H1 (cell line): ENCODE measurements around the gene MRPL11. TPM values are rescaled to one million over a fixed set of nuclear protein-coding genes. Genes with fewer than 3 reads are reported as not detected.

Experiments used
- BCL11A ChIP-seq, 2 experiments: IDR thresholded peaks; one replicate each; pipeline ENCODE4 v1.6.1; 2011; ENCODE audit warnings: low read depth in 2 of 2, low read length in 2 of 2, mild to moderate bottlenecking in 2 of 2
- BRCA1 ChIP-seq: IDR thresholded peaks from 2 replicates; pipeline ENCODE4 v1.6.1; 2012; ENCODE audit warnings: low read depth, low read length, improper control_type of control experiment
- CHD1 ChIP-seq: IDR thresholded peaks from 2 replicates; pipeline ENCODE4 v1.6.1; 2012; ENCODE audit warnings: low read depth, low read length, improper control_type of control experiment
- CREB1 ChIP-seq: IDR thresholded peaks from 2 replicates; pipeline ENCODE4 v1.6.1; 2012; ENCODE audit warnings: inconsistent platforms
- EGR1 ChIP-seq: IDR thresholded peaks from 2 replicates; pipeline ENCODE4 v1.6.1; 2011; ENCODE audit warnings: low read depth, low read length, borderline replicate concordance
- EZH2 ChIP-seq: fragments of 200-600 bp; sonication (generic); IDR thresholded peaks from 2 replicates; pipeline ENCODE4 v1.7.1; 2012; ENCODE audit warnings: low read depth, mild to moderate bottlenecking, moderate library complexity, low read length, inconsistent platforms; ENCODE audit not compliant: severe bottlenecking
- FOSL1 ChIP-seq: IDR thresholded peaks from 2 replicates; pipeline ENCODE4 v1.6.1; 2011; ENCODE audit warnings: mild to moderate bottlenecking, low read depth, low read length, moderate library complexity; ENCODE audit not compliant: insufficient read depth
- GTF2F1 ChIP-seq: IDR thresholded peaks from 2 replicates; pipeline ENCODE4 v1.6.1; 2012; ENCODE audit warnings: low read depth, low read length, improper control_type of control experiment, borderline replicate concordance
- HDAC6 ChIP-seq: IDR thresholded peaks from one replicate; pipeline ENCODE4 v1.7.1; 2012; ENCODE audit warnings: low read depth, mild to moderate bottlenecking, inconsistent platforms, low read length, moderate library complexity
- JUN ChIP-seq: IDR thresholded peaks from 2 replicates; pipeline ENCODE4 v1.6.1; 2011; ENCODE audit warnings: low read depth, mild to moderate bottlenecking, improper control_type of control experiment, low read length
- NANOG ChIP-seq: IDR thresholded peaks from 2 replicates; pipeline ENCODE4 v1.6.1; 2011; ENCODE audit warnings: low read length, low read depth, mild to moderate bottlenecking, inconsistent platforms; ENCODE audit not compliant: insufficient read depth, poor library complexity, severe bottlenecking
- NRF1 ChIP-seq: IDR thresholded peaks from 2 replicates; pipeline ENCODE4 v1.6.1; 2011; ENCODE audit warnings: mild to moderate bottlenecking, low read depth, low read length, improper control_type of control experiment
- POLR2AphosphoS5 ChIP-seq: IDR thresholded peaks from 2 replicates; pipeline ENCODE4 v1.6.1; 2011; ENCODE audit warnings: low read depth, low read length
- RAD21 ChIP-seq, 2 experiments: IDR thresholded peaks in 1 of 2; conservative IDR thresholded peaks in 1 of 2; 2 replicates each; pipeline ENCODE4 v1.6.1; 2011; ENCODE audit warnings: low read depth in 2 of 2, low read length in 2 of 2, improper control_type of control experiment in 1 of 2, inconsistent platforms in 1 of 2, mild to moderate bottlenecking in 1 of 2, moderate library complexity in 1 of 2
- RFX5 ChIP-seq: IDR thresholded peaks from 2 replicates; pipeline ENCODE4 v1.6.1; 2011; ENCODE audit warnings: low read depth, low read length, improper control_type of control experiment, borderline replicate concordance
- RXRA ChIP-seq: IDR thresholded peaks from 2 replicates; pipeline ENCODE4 v1.6.1; 2011; ENCODE audit warnings: low read depth, mild to moderate bottlenecking, low read length, moderate library complexity; ENCODE audit not compliant: insufficient read depth
- SP2 ChIP-seq: IDR thresholded peaks from 2 replicates; pipeline ENCODE4 v1.6.1; 2012; ENCODE audit warnings: mild to moderate bottlenecking, low read length, inconsistent platforms
- SP4 ChIP-seq: IDR thresholded peaks from 2 replicates; pipeline ENCODE4 v1.6.1; 2012; ENCODE audit warnings: low read length, inconsistent platforms
- SRF ChIP-seq: IDR thresholded peaks from 2 replicates; pipeline ENCODE4 v1.6.1; 2011; ENCODE audit warnings: mild to moderate bottlenecking, low read depth, low read length, moderate library complexity
- TEAD4 ChIP-seq: IDR thresholded peaks from 2 replicates; pipeline ENCODE4 v1.6.1; 2012; ENCODE audit warnings: low read depth, low read length, inconsistent platforms, mixed read lengths
- ZNF274 ChIP-seq: IDR thresholded peaks from 2 replicates; pipeline ENCODE4 v1.7.0; 2012; ENCODE audit warnings: low read length, borderline replicate concordance; ENCODE audit errors: extremely low read depth
- polyA plus RNA-seq, 7 experiments: library from polyadenylated mRNA; depleted of rRNA in 3 of 7; stranded (reverse) in 5 of 7; unstranded in 2 of 7; fragments of >200 nt in 5 of 7; fragments of 200-250 nt in 2 of 7; gene quantifications; 1 replicate in 5 of 7; 2 replicates in 1 of 7; 4 replicates in 1 of 7; pipeline versions ENCODE4 v1.2.1 to v1.2.3, GENCODE V29; 2011 to 2013; ENCODE audit warnings: missing spikeins in 2 of 7, mixed read lengths in 2 of 7
- total RNA-seq: library from RNA; stranded (reverse); fragmentation: NEBNext Ultra II Directional; extraction: Animal tissue kit (Norgen Biotek cat#: 25700); gene quantifications from 2 replicates; pipeline ENCODE4 v1.2.1, GENCODE V29; 2021
- TF ChIP-seq, protein P1 (sequence below): IDR thresholded peaks from 2 replicates; pipeline ENCODE4 v1.6.1; 2012; ENCODE audit warnings: inconsistent platforms

The MRPL11 gene
- total and polyA plus RNA-seq, 2 of the 8 experiments (the other 6 are each of a cell fraction or from before 2014, with no cell fraction given) = 105 to 141 TPM

DNA sequence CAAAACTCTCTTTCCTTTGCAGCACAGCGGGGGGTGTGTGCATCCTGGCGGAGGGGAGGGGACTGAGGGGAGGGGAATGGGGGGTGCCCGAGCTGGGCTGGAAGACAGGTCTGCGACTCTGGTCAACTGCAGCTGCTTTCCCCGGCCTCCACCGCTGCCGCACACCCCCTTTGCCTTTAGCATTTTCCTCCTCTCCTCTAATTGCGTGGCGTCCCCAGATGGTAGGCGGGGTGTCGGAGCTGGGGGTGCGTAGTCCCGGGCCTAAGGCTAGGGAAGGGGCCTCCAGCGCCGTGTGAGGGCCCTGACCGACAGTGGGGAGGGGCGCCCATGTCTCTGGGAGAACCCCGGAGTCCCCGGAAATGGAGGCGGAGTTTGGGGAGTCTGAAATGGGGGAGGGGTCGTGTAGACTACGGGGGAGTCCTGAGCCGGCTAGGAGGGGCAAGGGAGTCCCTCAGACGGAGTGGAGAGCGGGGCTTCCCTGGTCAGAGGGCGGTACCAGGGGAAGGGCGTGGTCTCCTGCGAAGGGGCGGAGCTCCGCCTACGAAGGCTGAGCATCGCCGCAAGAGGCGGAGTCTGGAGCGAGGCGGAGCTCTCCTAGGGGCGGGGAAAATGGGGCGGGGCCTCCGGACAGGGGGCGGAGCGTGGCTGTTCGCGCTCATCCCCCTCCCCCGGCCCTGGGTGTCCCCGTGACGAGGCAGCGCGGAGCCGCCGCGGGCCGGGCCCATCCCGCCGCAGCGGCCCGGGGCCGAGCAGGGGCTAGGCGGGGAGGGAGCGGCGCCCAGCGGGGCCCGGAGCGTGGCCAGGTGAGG, 27.8 kb upstream of the MRPL11 start, which contains the start of gene PELI3 (continued):
- TF ChIP-seq SRF = no peak
- no peak; the same call in 1 of the 2 replicates for TF ChIP-seq POLR2AphosphoS5
- TF ChIP-seq RFX5 = no peak
- TF ChIP-seq JUN = no peak
- no peak for TF ChIP-seq RXRA
- TF ChIP-seq TEAD4 = no peak
- TF ChIP-seq EZH2 = no peak
- no peak for TF ChIP-seq ZNF274
- TF ChIP-seq FOSL1 = no peak
- no peak for TF ChIP-seq EGR1
- no peak for TF ChIP-seq SP4
- TF ChIP-seq BCL11A (IDR thresholded peaks at IDR 0.05; ENCODE audit: low read depth in 2 of 2, low read length in 2 of 2) = no peak
- TF ChIP-seq NRF1 = no peak
- TF ChIP-seq, protein P1, sequence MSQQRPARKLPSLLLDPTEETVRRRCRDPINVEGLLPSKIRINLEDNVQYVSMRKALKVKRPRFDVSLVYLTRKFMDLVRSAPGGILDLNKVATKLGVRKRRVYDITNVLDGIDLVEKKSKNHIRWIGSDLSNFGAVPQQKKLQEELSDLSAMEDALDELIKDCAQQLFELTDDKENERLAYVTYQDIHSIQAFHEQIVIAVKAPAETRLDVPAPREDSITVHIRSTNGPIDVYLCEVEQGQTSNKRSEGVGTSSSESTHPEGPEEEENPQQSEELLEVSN = no peak
- TF ChIP-seq HDAC6 = no peak
- no peak for TF ChIP-seq BRCA1
- peak in 1 of 2 experiments; percentile 12; a peak in 1 of 4 replicates for TF ChIP-seq RAD21 (IDR thresholded peaks at IDR 0.05 in 1 of 2, conservative IDR thresholded peaks at IDR 0.05 in 1 of 2; ENCODE audit: low read depth in 2 of 2, low read length in 2 of 2)
- TF ChIP-seq SP2 = no peak
- no peak; the same call in 1 of the 2 replicates for TF ChIP-seq CREB1
- TF ChIP-seq CHD1 = no peak
- no peak for TF ChIP-seq NANOG
- TF ChIP-seq GTF2F1 = no peak
